Heart left ventricle (tissue), 16 donors: ENCODE measurements around the gene TBC1D20. TPM values are rescaled to one million over a fixed set of nuclear protein-coding genes. Genes with fewer than 3 reads are reported as not detected.

ENCODE experiments used
- ATAC-seq, 4 donors: fragments of 200-7000 bp; cut with Tn5 transposase; one replicate each; pipeline ENCODE4 v1.9.1; 2020 to 2022; ENCODE audit warnings: moderate library complexity in 4 of 4, mild to moderate bottlenecking in 3 of 4, moderate number of reproducible peaks in 1 of 4
- DNase-seq, 5 donors: peaks; one replicate each; pipeline ENCODE4 v3.0.0-alpha.2; 2020
- H3K27ac ChIP-seq, 12 donors: fragments of 200-600 bp; sonication (generic) in 4 of 12; one replicate each; pipeline versions ENCODE4 v1.5.0 to v1.8.0; 2016 to 2022; ENCODE audit warnings: mild to moderate bottlenecking in 2 of 12
- H3K27me3 ChIP-seq, 9 donors: fragments of 200-600 bp; sonication (generic) in 2 of 9; one replicate each; pipeline versions ENCODE4 v1.5.1 to v1.8.0; 2016 to 2022; ENCODE audit warnings: mild to moderate bottlenecking in 3 of 9
- H3K36me3 ChIP-seq, 9 donors: fragments of 200-600 bp; sonication (generic) in 2 of 9; one replicate each; pipeline versions ENCODE4 v1.5.0 to v1.8.0; 2018 to 2022; ENCODE audit warnings: mild to moderate bottlenecking in 2 of 9
- H3K4me1 ChIP-seq, 12 donors: fragments of 200-600 bp; sonication (generic) in 4 of 12; one replicate each; pipeline versions ENCODE4 v1.5.0 to v1.8.0; 2016 to 2022; ENCODE audit warnings: mild to moderate bottlenecking in 3 of 12
- H3K4me3 ChIP-seq, 12 donors: fragments of 200-600 bp; sonication (generic) in 4 of 12; one replicate each; pipeline versions ENCODE4 v1.5.0 to v1.8.0; 2017 to 2022; ENCODE audit warnings: mild to moderate bottlenecking in 9 of 12, moderate library complexity in 4 of 12
- H3K9me3 ChIP-seq, 12 donors: fragments of 200-600 bp; sonication (generic) in 4 of 12; one replicate each; pipeline versions ENCODE4 v1.5.0 to v1.8.0; 2016 to 2022; ENCODE audit warnings: mild to moderate bottlenecking in 1 of 12
- CTCF ChIP-seq, 12 donors: fragments of 200-600 bp; sonication (generic) in 4 of 12; IDR thresholded peaks; one replicate each; pipeline versions ENCODE4 v1.5.0 to v1.8.0; 2018 to 2022; ENCODE audit warnings: antibody characterized with exemption in 12 of 12, mild to moderate bottlenecking in 5 of 12
- POLR2A ChIP-seq, 2 donors: fragments of 450-650 bp; IDR thresholded peaks; one replicate each; pipeline ENCODE4 v1.6.1; 2017; ENCODE audit warnings: antibody characterized with exemption in 2 of 2, mild to moderate bottlenecking in 2 of 2, moderate library complexity in 2 of 2
- WGBS, 4 donors: extraction: QIAGEN DNeasy Blood & Tissue Kit in 2 of 4; methylation state at CpG; one replicate each; pipeline versions ENCODE4 v1.1.5 to v1.1.7; 2013 to 2018; 5-methylcytosine and 5-hydroxymethylcytosine counted together
- intact Hi-C, 10 donors: fragments of 100-400 bp; cut with DNase I; formaldehyde crosslinking; loops; one replicate each; pipeline versions ENCODE4 v1.11.1 to v1.14.2; 2022
- polyA plus RNA-seq, 2 donors: library from polyadenylated mRNA; stranded (reverse); fragments of 200-250 nt; gene quantifications; one replicate each; pipeline ENCODE4 v1.2.3, GENCODE V29; 2013
- total RNA-seq, 9 donors: library from RNA; depleted of rRNA in 2 of 9; stranded (reverse); fragments of >200 nt in 2 of 9; fragmentation: NEBNext Ultra II Directional in 3 of 9; extraction: Animal tissue kit (Norgen Biotek cat#: 25700) in 3 of 9; gene quantifications; one replicate each; pipeline versions ENCODE4 v1.1.0 to v1.2.4, GENCODE V29; 2016 to 2023
- donor health status: ischemic (EF 13 %, LVEDD 7.1; RV severe dilation, severe dysfunction).
- donor health status: healthy with polysubstance abuse.
- donor health status: DM: no; HTN: yes; CAD: no.
- donor health status: DM: no; HTN: no; CAD: no.
- donor health status: ischemic (EF 25% LVEDD 6.9; RV normal size, moderate dysfunction).
- donor health status: ischemic (EF 25% LVEDD 5.7; RV mildly dilated, moderate dysfunction).
- donor health status: healthy.
- donor health status: DM: yes; HTN: yes; CAD: no.
- donor health status: ischemic (EF 35%, LVEDD 5.7; RV mildly dilated, moderate dysfunction).
- donor health status: nonischemic (EF 11% LVEDD 7.7; RV severe dilation, severe dysfunction).
- donor health status: DM: yes; HTN: yes; CAD: no.
- donor health status: PGD.
- donor health status: ischemic (EF 29% LVEDD 5.4; RV normal size, mild dysfunction).
- donor health status: nonischemic (EF 23%, LVEDD 6.1; RV moderate dilation, normal function).

Gene TBC1D20
- total and polyA plus RNA-seq, 11 donors: 9.3 to 38.9 (median 25.8) TPM

- no peak for ATAC-seq
- peaks cover 0 to 92% (median 75%) of the 10 kb centered on the region in 9 donors for H3K36me3 ChIP-seq
- no peak for TF ChIP-seq CTCF (IDR thresholded peaks at IDR 0.05)
- TF ChIP-seq POLR2A (IDR thresholded peaks at IDR 0.05): no peak
These were observed 32.0 kb downstream of the TBC1D20 start for GRCh38 chr20:430091-430999.

GRCh38 chr20:428658-429200 lies 33.6 kb downstream of the TBC1D20 start:
- H3K27ac ChIP-seq: no peak overlapping the region
- no peaks in the 10 kb centered on the region for H3K27me3 ChIP-seq
- peaks cover 0 to 96% (median 68%) of the 10 kb centered on the region in 9 donors for H3K36me3 ChIP-seq
- intact Hi-C loops: loop anchor here in 1 of 10 donors (10.0 kb wide), 1 partner anchor 74 kb away; no protein-coding TSS in a partner anchor
- H3K4me1 ChIP-seq: peaks cover 0 to 21% (median 3%) of the 10 kb centered on the region in 12 donors
- H3K9me3 ChIP-seq: no peaks in the 10 kb centered on the region
- WGBS, 4 donors: 90 to 91% (median 91%) methylated on average over 12 to 14 of the region's 14 CpGs
- no peak for TF ChIP-seq CTCF (IDR thresholded peaks at IDR 0.05)
- no peak for TF ChIP-seq POLR2A (IDR thresholded peaks at IDR 0.05)
- ATAC-seq: no peak
- H3K4me3 ChIP-seq: no peak overlapping the region
- DNase-seq: no peak

More at GRCh38 chr20:430091-430999, 32.0 kb downstream of the TBC1D20 start:
- WGBS, 4 donors: 83 to 86% (median 85%) methylated on average over 21 of the region's 21 CpGs
- Histone ChIP-seq H3K9me3 (no peaks in the 10 kb centered on the region), H3K4me3 (no peak overlapping the region), H3K4me1 (peaks cover 0 to 22% (median 3%) of the 10 kb centered on the region in 12 donors), H3K27ac (no peak overlapping the region), H3K27me3 (no peaks in the 10 kb centered on the region)
- no peak for DNase-seq
- intact Hi-C loops: loop anchor here in 2 of 10 donors (5.0 kb wide), 2 partner anchors 47 to 78 kb away; no protein-coding TSS in a partner anchor

- no peak for TF ChIP-seq CTCF (IDR thresholded peaks at IDR 0.05)
- TF ChIP-seq POLR2A (IDR thresholded peaks at IDR 0.05): no peak
- Histone ChIP-seq H3K4me1 (peaks cover 0 to 15% (median 0%) of the 10 kb centered on the region in 12 donors), H3K27ac (no peak overlapping the region), H3K4me3 (no peak overlapping the region), H3K36me3 (peaks cover 0 to 99% (median 75%) of the 10 kb centered on the region in 9 donors), H3K27me3 (no peaks in the 10 kb centered on the region), H3K9me3 (no peaks in the 10 kb centered on the region)
- DNase-seq (no peak), ATAC-seq (no peak)
- 94 to 96% (median 95%) methylated on average over 14 of the region's 14 CpGs for WGBS, 4 donors
- intact Hi-C loops: loop anchor here in 1 of 10 donors (10.0 kb wide), 1 partner anchor 73 kb away; no protein-coding TSS in a partner anchor
These were observed 34.3 kb downstream of the TBC1D20 start for GRCh38 chr20:427849-428657.
